ENCODE data around the gene BUB1B.

DNA sequence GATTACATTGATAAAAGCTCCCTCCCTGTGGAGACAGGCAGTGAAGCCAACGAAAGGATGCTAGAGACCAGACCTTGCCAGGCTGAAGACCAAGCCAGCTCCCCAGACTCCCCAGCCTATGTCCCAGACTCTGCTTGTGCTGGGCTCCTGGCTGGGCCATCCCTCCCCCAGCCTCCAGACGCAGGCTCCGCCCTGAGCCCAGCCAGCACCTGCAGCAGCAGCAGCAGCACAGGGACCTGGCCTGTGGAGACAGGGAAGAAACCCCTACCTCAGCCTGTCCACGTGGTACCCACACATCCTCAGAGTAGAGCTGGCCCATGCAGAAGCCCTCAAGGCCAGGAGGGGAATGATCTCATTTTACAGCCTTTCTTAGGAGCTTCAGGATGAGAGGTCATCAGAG, 108.7 kb downstream of the BUB1B start:
- TF ChIP-seq, protein P1, sequence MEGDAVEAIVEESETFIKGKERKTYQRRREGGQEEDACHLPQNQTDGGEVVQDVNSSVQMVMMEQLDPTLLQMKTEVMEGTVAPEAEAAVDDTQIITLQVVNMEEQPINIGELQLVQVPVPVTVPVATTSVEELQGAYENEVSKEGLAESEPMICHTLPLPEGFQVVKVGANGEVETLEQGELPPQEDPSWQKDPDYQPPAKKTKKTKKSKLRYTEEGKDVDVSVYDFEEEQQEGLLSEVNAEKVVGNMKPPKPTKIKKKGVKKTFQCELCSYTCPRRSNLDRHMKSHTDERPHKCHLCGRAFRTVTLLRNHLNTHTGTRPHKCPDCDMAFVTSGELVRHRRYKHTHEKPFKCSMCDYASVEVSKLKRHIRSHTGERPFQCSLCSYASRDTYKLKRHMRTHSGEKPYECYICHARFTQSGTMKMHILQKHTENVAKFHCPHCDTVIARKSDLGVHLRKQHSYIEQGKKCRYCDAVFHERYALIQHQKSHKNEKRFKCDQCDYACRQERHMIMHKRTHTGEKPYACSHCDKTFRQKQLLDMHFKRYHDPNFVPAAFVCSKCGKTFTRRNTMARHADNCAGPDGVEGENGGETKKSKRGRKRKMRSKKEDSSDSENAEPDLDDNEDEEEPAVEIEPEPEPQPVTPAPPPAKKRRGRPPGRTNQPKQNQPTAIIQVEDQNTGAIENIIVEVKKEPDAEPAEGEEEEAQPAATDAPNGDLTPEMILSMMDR (IDR thresholded peaks at IDR 0.05): no peak
- TF ChIP-seq, protein P2, sequence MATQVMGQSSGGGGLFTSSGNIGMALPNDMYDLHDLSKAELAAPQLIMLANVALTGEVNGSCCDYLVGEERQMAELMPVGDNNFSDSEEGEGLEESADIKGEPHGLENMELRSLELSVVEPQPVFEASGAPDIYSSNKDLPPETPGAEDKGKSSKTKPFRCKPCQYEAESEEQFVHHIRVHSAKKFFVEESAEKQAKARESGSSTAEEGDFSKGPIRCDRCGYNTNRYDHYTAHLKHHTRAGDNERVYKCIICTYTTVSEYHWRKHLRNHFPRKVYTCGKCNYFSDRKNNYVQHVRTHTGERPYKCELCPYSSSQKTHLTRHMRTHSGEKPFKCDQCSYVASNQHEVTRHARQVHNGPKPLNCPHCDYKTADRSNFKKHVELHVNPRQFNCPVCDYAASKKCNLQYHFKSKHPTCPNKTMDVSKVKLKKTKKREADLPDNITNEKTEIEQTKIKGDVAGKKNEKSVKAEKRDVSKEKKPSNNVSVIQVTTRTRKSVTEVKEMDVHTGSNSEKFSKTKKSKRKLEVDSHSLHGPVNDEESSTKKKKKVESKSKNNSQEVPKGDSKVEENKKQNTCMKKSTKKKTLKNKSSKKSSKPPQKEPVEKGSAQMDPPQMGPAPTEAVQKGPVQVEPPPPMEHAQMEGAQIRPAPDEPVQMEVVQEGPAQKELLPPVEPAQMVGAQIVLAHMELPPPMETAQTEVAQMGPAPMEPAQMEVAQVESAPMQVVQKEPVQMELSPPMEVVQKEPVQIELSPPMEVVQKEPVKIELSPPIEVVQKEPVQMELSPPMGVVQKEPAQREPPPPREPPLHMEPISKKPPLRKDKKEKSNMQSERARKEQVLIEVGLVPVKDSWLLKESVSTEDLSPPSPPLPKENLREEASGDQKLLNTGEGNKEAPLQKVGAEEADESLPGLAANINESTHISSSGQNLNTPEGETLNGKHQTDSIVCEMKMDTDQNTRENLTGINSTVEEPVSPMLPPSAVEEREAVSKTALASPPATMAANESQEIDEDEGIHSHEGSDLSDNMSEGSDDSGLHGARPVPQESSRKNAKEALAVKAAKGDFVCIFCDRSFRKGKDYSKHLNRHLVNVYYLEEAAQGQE (IDR thresholded peaks at IDR 0.05; ENCODE audit: insufficient read depth in 1 of 2, low read depth in 2 of 2, low read length in 1 of 2): no peak
- TF ChIP-seq SIN3A (IDR thresholded peaks at IDR 0.05; ENCODE audit: borderline replicate concordance, insufficient read depth, low read depth, low read length) (no peak), POLR2AphosphoS5 (IDR thresholded peaks at IDR 0.05; ENCODE audit: low read depth, low read length) (no peak), TCF7L2 (IDR thresholded peaks at IDR 0.05; ENCODE audit: low read depth, low read length) (no peak)

Data from Panc1 (cell line).